Liver (tissue), 3 donors: ENCODE measurements around the gene CHMP4A.

ENCODE experiments used
- EGR1 ChIP-seq, 2 donors: IDR thresholded peaks; 2 replicates each; pipeline ENCODE4 v1.6.1; 2016 to 2018; ENCODE audit warnings: antibody characterized with exemption in 2 of 2, low read depth in 2 of 2
- FOXA1 ChIP-seq: IDR thresholded peaks from 2 replicates; pipeline ENCODE4 v1.6.1; 2016; ENCODE audit warnings: antibody characterized with exemption
- GABPA ChIP-seq, 2 donors: IDR thresholded peaks in 1 of 2; conservative IDR thresholded peaks in 1 of 2; 2 replicates each; pipeline ENCODE4 v1.6.1; 2016; ENCODE audit warnings: antibody characterized with exemption in 2 of 2, mild to moderate bottlenecking in 1 of 2, moderate library complexity in 1 of 2
- JUND ChIP-seq, 2 donors: IDR thresholded peaks; 2 replicates each; pipeline ENCODE4 v1.6.1; 2016; ENCODE audit warnings: antibody characterized with exemption in 2 of 2
- RAD21 ChIP-seq, 2 donors: IDR thresholded peaks; 2 replicates each; pipeline ENCODE4 v1.6.1; 2016; ENCODE audit warnings: antibody characterized with exemption in 2 of 2, mild to moderate bottlenecking in 2 of 2
- RXRA ChIP-seq, 2 donors: IDR thresholded peaks; 2 replicates each; pipeline ENCODE4 v1.6.1; 2017 to 2018; ENCODE audit warnings: antibody characterized with exemption in 2 of 2, mild to moderate bottlenecking in 1 of 2
- SP1 ChIP-seq: IDR thresholded peaks from 2 replicates; pipeline ENCODE4 v1.6.1; 2018; ENCODE audit warnings: antibody characterized with exemption, mild to moderate bottlenecking
- TAF1 ChIP-seq: conservative IDR thresholded peaks from 2 replicates; pipeline ENCODE4 v1.6.1; 2016; ENCODE audit warnings: antibody characterized with exemption, mild to moderate bottlenecking
- YY1 ChIP-seq: IDR thresholded peaks from 2 replicates; pipeline ENCODE4 v1.6.1; 2016; ENCODE audit warnings: antibody characterized with exemption, mild to moderate bottlenecking
- TF ChIP-seq, protein P1 (sequence below): fragments of 150-350 bp; IDR thresholded peaks from 2 replicates; pipeline ENCODE4 v1.5.1; 2017; ENCODE audit warnings: improper control_type of control experiment, low read depth, low read length; ENCODE audit not compliant: missing input control
- TF ChIP-seq, protein P2 (sequence below): IDR thresholded peaks from 2 replicates; pipeline ENCODE4 v1.6.1; 2016; ENCODE audit warnings: antibody characterized with exemption
- TF ChIP-seq, protein P3 (sequence below): IDR thresholded peaks from 2 replicates; pipeline ENCODE4 v1.6.1; 2016; ENCODE audit warnings: antibody characterized with exemption
- donor health status: healthy.
- donor health status: healthy.

DNA sequence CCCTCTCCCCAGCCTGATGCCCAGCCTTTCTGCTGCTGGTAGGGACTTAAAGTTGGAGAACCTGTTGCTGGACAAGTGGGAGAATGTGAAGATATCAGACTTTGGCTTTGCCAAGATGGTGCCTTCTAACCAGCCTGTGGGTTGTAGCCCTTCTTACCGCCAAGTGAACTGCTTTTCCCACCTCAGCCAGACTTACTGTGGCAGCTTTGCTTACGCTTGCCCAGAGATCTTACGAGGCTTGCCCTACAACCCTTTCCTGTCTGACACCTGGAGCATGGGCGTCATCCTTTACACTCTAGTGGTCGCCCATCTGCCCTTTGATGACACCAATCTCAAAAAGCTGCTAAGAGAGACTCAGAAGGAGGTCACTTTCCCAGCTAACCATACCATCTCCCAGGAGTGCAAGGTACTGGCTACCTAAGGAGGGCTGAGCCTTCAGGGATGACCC is 6.2 kb downstream of the CHMP4A start:
- TF ChIP-seq, protein P1, sequence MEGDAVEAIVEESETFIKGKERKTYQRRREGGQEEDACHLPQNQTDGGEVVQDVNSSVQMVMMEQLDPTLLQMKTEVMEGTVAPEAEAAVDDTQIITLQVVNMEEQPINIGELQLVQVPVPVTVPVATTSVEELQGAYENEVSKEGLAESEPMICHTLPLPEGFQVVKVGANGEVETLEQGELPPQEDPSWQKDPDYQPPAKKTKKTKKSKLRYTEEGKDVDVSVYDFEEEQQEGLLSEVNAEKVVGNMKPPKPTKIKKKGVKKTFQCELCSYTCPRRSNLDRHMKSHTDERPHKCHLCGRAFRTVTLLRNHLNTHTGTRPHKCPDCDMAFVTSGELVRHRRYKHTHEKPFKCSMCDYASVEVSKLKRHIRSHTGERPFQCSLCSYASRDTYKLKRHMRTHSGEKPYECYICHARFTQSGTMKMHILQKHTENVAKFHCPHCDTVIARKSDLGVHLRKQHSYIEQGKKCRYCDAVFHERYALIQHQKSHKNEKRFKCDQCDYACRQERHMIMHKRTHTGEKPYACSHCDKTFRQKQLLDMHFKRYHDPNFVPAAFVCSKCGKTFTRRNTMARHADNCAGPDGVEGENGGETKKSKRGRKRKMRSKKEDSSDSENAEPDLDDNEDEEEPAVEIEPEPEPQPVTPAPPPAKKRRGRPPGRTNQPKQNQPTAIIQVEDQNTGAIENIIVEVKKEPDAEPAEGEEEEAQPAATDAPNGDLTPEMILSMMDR, result no peak
- TF ChIP-seq YY1, result no peak
- no peak for TF ChIP-seq JUND (IDR thresholded peaks at IDR 0.05)
- no peak for TF ChIP-seq GABPA (IDR thresholded peaks at IDR 0.05 in 1 of 2, conservative IDR thresholded peaks at IDR 0.05 in 1 of 2)
- TF ChIP-seq, protein P2, sequence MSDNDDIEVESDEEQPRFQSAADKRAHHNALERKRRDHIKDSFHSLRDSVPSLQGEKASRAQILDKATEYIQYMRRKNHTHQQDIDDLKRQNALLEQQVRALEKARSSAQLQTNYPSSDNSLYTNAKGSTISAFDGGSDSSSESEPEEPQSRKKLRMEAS, result no peak
- no peak for TF ChIP-seq SP1
- TF ChIP-seq RXRA (IDR thresholded peaks at IDR 0.05), result no peak
- TF ChIP-seq RAD21 (IDR thresholded peaks at IDR 0.05), result no peak
- TF ChIP-seq EGR1 (IDR thresholded peaks at IDR 0.05; ENCODE audit: low read depth in 2 of 2), result no peak
- TF ChIP-seq FOXA1, result no peak
- TF ChIP-seq TAF1, result no peak
- TF ChIP-seq, protein P3, sequence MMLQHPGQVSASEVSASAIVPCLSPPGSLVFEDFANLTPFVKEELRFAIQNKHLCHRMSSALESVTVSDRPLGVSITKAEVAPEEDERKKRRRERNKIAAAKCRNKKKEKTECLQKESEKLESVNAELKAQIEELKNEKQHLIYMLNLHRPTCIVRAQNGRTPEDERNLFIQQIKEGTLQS, result no peak
